HEK293T (cell line): ENCODE results near the gene MEF2C.

Experiments used
- BHLHE40 ChIP-seq: fragments of 450-650 bp; IDR thresholded peaks from 2 replicates; pipeline ENCODE4 v1.6.1; 2016; ENCODE audit warnings: mild to moderate bottlenecking, moderate library complexity, borderline replicate concordance
- FOXK2 ChIP-seq: fragments of 450-650 bp; IDR thresholded peaks from 2 replicates; pipeline ENCODE4 v1.6.1; 2016; ENCODE audit warnings: mild to moderate bottlenecking
- FOXM1 ChIP-seq: fragments of 450-650 bp; IDR thresholded peaks from 2 replicates; pipeline ENCODE4 v1.6.1; 2017; ENCODE audit warnings: mild to moderate bottlenecking, borderline replicate concordance
- HDGF ChIP-seq: fragments of 450-650 bp; IDR thresholded peaks from 2 replicates; pipeline ENCODE4 v1.6.1; 2017; ENCODE audit warnings: antibody characterized with exemption, borderline replicate concordance
- SP1 ChIP-seq: fragments of 450-650 bp; IDR thresholded peaks from 2 replicates; pipeline ENCODE4 v1.6.1; 2017
- SUZ12 ChIP-seq: fragments of 450-650 bp; IDR thresholded peaks from 2 replicates; pipeline ENCODE4 v1.6.1; 2016; ENCODE audit warnings: mild to moderate bottlenecking

GRCh38 chr5:88884608-88884877 is 1.6 kb upstream of the MEF2C start:
- TF ChIP-seq SUZ12 (no peak), SP1 (no peak), HDGF (no peak), FOXM1 (no peak), BHLHE40 (no peak), FOXK2 (no peak)
